ENCODE measurements around the gene CNIH3.

CNIH3 gene

GRCh38 chr1:224767031-224767430, 150.9 kb downstream of the CNIH3 start:
- no peak overlapping the region for H3K4me3 ChIP-seq (ENCODE audit: low read depth, low read length)
- no peak for TF ChIP-seq CTCF (IDR thresholded peaks at IDR 0.05; ENCODE audit: insufficient read depth, low read length, missing control alignments)
- ChIA-PET CTCF (interaction anchor here (1.2 to 1.7 kb wide), 2 partner anchors 10 to 85 kb away, joined by 3 to 6 read pairs; no protein-coding TSS in a partner anchor), POLR2A (no interaction called here)
- DNase-seq (ENCODE audit: low read depth, low spot score), result no peak

GRCh38 chr1:224767676-224768075, 151.6 kb downstream of the CNIH3 start:
- no peak for TF ChIP-seq CTCF (IDR thresholded peaks at IDR 0.05; ENCODE audit: insufficient read depth, low read length, missing control alignments)
- H3K4me3 ChIP-seq (ENCODE audit: low read depth, low read length), result no peak overlapping the region
- CTCF ChIA-PET, result interaction anchor here (1.2 to 1.7 kb wide), 2 partner anchors 9 to 84 kb away, joined by 3 to 6 read pairs; no protein-coding TSS in a partner anchor
- POLR2A ChIA-PET, result no interaction called here
- no peak for DNase-seq (ENCODE audit: low read depth, low spot score)

GRCh38 chr1:224768971-224769370, 152.9 kb downstream of the CNIH3 start:
- ChIA-PET POLR2A (no interaction called here), CTCF (interaction anchor here (0.8 to 2.1 kb wide), 3 partner anchors 10 to 83 kb away, joined by 4 to 8 read pairs (median 6); no protein-coding TSS in a partner anchor)
- no peak for TF ChIP-seq CTCF (IDR thresholded peaks at IDR 0.05; ENCODE audit: insufficient read depth, low read length, missing control alignments)
- no peak overlapping the region for H3K4me3 ChIP-seq (ENCODE audit: low read depth, low read length)
- DNase-seq (ENCODE audit: low read depth, low spot score), result no peak

GRCh38 chr1:224769452-224770335, 153.6 kb downstream of the CNIH3 start:
- no peak for TF ChIP-seq CTCF (IDR thresholded peaks at IDR 0.05; ENCODE audit: insufficient read depth, low read length, missing control alignments)
- no peak for DNase-seq (ENCODE audit: low read depth, low spot score)
- ChIA-PET POLR2A (interaction anchor here (0.6 kb wide), 1 partner anchor 22 kb away, joined by 3 read pairs; no protein-coding TSS in a partner anchor), CTCF (interaction anchor here (0.8 to 2.1 kb wide), 3 partner anchors 11 to 81 kb away, joined by 3 to 8 read pairs (median 4); no protein-coding TSS in a partner anchor)
- H3K4me3 ChIP-seq (ENCODE audit: low read depth, low read length), result no peak overlapping the region

- ChIA-PET CTCF (interaction anchor here (1.1 to 2.1 kb wide), 2 partner anchors 35 to 81 kb away, joined by 3 to 8 read pairs; no protein-coding TSS in a partner anchor), POLR2A (no interaction called here)
- no peak overlapping the region for H3K4me3 ChIP-seq (ENCODE audit: low read depth, low read length)
- no peak for TF ChIP-seq CTCF (IDR thresholded peaks at IDR 0.05; ENCODE audit: insufficient read depth, low read length, missing control alignments)
- peak; percentile 14 for DNase-seq (ENCODE audit: low read depth, low spot score)
Observed at GRCh38 chr1:224770336-224770693, 154.2 kb downstream of the CNIH3 start.

- ChIA-PET CTCF (no interaction called here), POLR2A (no interaction called here)
- H3K4me3 ChIP-seq (ENCODE audit: low read depth, low read length), result no peak overlapping the region
- no peak for DNase-seq (ENCODE audit: low read depth, low spot score)
- no peak for TF ChIP-seq CTCF (IDR thresholded peaks at IDR 0.05; ENCODE audit: insufficient read depth, low read length, missing control alignments)
Observed at GRCh38 chr1:224773646-224774045, 157.5 kb downstream of the CNIH3 start.
